Neural crest cell (in vitro differentiated cells): ENCODE measurements around the gene PRAC1. TPM values are rescaled to one million over a fixed set of nuclear protein-coding genes. Genes with fewer than 3 reads are reported as not detected.
A peak's percentile ranks its signal among the peaks of the same experiment; 100 is the strongest.

Experiments used
- DNase-seq: peaks from one replicate; pipeline ENCODE4 v3.0.0; 2021; ENCODE audit warnings: low read depth, mixed read lengths, low spot score
- H3K27ac Mint-ChIP-seq: one replicate; pipeline ENCODE4 v1.8.0; 2021; ENCODE audit warnings: mild to moderate bottlenecking, mixed read lengths; ENCODE audit not compliant: unreplicated experiment
- H3K27me3 Mint-ChIP-seq: 2 replicates; pipeline ENCODE4 v1.8.0; 2021; ENCODE audit warnings: low read depth, mild to moderate bottlenecking, mixed read lengths
- H3K36me3 Mint-ChIP-seq: 2 replicates; pipeline ENCODE4 v1.8.0; 2021; ENCODE audit warnings: low read depth, mild to moderate bottlenecking, mixed read lengths
- H3K4me1 Mint-ChIP-seq: 2 replicates; pipeline ENCODE4 v1.8.0; 2021; ENCODE audit warnings: mixed read lengths
- H3K4me3 Mint-ChIP-seq: one replicate; pipeline ENCODE4 v1.8.0; 2021; ENCODE audit warnings: mild to moderate bottlenecking, mixed read lengths
- H3K9me3 Mint-ChIP-seq: 2 replicates; pipeline ENCODE4 v1.8.0; 2021; ENCODE audit warnings: mixed read lengths
- total RNA-seq: library from RNA; stranded (reverse); gene quantifications from 2 replicates; pipeline ENCODE4 v1.2.1, GENCODE V29; 2021
- TF ChIP-seq, protein P1 (sequence below): fragments of 200-600 bp; sonication (generic); conservative IDR thresholded peaks from 2 replicates; pipeline ENCODE4 v1.5.0; 2021; ENCODE audit warnings: antibody characterized with exemption, mild to moderate bottlenecking

Gene PRAC1
- total RNA-seq, 1 donor from 2014 or later, result not detected

DNA sequence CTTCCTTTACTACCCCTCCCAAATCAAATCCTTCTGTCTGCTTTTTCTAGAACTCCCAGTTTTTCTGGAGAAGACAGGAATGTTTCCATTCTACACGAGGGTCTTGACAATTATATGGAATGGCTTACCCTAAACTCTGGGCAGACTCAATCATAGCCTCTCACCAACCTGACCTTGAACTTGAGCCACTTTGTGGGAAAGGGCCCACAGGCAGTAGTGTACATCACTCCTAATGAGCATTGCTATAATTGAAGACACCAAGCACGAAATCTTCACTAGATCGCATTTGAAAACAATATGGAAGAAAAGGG, 7.9 kb upstream of the PRAC1 start:
- TF ChIP-seq, protein P1, sequence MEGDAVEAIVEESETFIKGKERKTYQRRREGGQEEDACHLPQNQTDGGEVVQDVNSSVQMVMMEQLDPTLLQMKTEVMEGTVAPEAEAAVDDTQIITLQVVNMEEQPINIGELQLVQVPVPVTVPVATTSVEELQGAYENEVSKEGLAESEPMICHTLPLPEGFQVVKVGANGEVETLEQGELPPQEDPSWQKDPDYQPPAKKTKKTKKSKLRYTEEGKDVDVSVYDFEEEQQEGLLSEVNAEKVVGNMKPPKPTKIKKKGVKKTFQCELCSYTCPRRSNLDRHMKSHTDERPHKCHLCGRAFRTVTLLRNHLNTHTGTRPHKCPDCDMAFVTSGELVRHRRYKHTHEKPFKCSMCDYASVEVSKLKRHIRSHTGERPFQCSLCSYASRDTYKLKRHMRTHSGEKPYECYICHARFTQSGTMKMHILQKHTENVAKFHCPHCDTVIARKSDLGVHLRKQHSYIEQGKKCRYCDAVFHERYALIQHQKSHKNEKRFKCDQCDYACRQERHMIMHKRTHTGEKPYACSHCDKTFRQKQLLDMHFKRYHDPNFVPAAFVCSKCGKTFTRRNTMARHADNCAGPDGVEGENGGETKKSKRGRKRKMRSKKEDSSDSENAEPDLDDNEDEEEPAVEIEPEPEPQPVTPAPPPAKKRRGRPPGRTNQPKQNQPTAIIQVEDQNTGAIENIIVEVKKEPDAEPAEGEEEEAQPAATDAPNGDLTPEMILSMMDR, result no peak
- Mint-ChIP-seq H3K36me3 (no peaks in the 10 kb centered on the region), H3K9me3 (no peaks in the 10 kb centered on the region), H3K4me1 (peaks cover 9% of the 10 kb centered on the region), H3K27ac (no peak overlapping the region), H3K4me3 (no peak overlapping the region), H3K27me3 (peaks cover 99% of the 10 kb centered on the region)
- no peak for DNase-seq

DNA sequence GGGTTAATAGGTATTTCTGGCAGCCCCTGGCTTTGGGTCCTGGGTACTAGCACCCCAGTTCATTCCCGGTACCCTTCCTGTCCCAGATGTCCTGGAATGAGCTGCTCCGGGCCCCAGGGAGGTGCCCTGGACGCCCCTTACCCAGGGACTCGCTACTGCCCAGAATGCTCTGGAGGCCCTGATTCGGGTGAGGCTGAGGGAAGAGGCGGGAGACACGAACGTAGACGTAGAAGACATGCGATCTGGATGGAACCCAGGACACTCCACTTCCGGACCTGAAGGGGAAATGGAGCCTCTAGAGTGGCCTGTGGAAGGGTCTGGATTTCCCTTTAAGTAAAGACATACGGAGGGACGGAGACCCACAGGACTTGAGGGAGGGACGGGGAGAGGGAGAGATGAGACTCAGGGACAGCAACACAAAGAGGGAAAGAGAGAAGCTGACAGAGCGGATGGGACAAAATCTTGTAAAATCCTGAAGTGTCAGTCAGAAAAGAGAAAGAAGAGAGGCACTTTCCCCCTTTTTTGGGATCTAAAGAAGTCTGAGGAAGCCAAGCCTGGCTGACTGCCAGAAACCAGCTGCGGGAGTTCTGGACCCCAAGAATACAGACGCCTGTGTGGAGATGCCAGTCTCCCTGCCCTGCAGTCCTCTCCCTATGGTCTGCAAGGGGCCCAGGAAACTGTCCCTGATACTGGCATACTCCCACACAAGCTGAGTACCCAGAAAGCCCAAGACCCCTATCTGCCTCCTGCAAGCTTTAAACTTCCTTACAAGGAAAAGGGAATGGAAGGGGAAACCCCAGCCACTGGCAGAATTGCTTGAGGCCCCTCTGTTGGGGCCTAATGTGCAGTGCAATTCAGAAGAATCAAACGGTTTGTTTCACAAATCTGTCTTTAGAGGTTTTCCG, 7.3 kb upstream of the PRAC1 start:
- peaks cover 9% of the 10 kb centered on the region for H3K4me1 Mint-ChIP-seq
- no peak overlapping the region for H3K27ac Mint-ChIP-seq
- H3K4me3 Mint-ChIP-seq, result no peak overlapping the region
- no peaks in the 10 kb centered on the region for H3K9me3 Mint-ChIP-seq
- H3K36me3 Mint-ChIP-seq, result no peaks in the 10 kb centered on the region
- TF ChIP-seq, protein P1, result no peak
- H3K27me3 Mint-ChIP-seq, result peaks cover 99% of the 10 kb centered on the region
- DNase-seq, result no peak

DNA sequence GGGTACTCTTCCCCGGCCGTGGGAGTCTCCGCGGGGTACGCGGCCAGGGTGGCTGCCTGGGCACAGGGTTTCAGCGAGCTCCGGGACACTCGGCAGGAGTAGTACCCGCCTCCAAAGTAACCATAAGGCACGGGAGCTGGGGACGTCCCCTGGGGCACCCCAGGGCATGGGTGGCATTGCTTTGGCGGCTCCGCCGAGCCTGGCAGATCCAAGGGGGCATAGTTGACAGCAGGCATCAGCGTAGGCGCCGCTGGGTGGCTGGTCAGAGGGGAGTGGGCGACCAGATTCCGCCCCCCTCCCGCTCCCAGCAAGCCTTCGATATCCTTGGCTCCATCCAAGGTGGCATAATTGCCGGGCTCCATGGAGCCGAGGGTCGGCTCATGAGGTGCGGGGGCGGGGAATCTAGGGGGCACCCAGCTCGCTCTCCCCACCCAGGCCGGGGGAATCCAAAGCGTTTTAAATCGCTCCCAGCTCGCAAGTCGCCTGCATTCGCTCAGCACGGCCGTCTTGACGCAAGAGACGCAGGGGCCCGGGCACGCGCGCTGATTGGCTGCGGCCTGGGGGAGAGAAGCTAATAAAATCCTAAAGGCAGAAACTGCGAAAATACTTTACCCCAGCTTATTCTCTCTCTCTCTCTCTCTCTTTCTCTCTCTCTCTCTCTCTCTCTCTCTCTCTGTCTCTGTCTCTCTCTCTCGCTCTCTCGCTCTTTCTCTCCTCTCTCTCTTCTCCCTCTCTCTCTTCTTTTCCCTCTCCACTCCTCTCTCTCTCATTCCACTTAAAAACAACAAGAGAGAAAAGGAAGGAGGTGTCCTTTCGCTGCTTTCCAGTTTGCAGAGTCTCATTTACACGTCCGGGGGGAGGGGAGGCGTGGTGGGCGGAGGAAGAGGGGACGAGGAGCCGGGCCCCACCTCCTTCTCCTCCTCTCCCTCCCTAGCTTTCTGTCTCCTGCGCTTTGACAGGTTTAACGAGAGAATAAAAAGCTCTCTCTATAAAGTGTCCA, 6.2 kb upstream of the PRAC1 start, which contains the start of gene HOXB13:
Gene HOXB13, minus strand, starts transcription at position 519 of the 1,000 bp plus-strand sequence. Its CDS starts 157 bp downstream, at position 362.
- no peaks in the 10 kb centered on the region for H3K9me3 Mint-ChIP-seq
- TF ChIP-seq, protein P1, result no peak
- H3K27ac Mint-ChIP-seq, result no peak within 1 kb of the TSS
- H3K4me3 Mint-ChIP-seq, result peak within 1 kb of the TSS; percentile 59
- H3K27me3 Mint-ChIP-seq, result peaks cover 99% of the 10 kb centered on the region
- no peak for DNase-seq
- H3K4me1 Mint-ChIP-seq, result peaks cover 13% of the 10 kb centered on the region
- H3K36me3 Mint-ChIP-seq, result no peaks in the 10 kb centered on the region

DNA sequence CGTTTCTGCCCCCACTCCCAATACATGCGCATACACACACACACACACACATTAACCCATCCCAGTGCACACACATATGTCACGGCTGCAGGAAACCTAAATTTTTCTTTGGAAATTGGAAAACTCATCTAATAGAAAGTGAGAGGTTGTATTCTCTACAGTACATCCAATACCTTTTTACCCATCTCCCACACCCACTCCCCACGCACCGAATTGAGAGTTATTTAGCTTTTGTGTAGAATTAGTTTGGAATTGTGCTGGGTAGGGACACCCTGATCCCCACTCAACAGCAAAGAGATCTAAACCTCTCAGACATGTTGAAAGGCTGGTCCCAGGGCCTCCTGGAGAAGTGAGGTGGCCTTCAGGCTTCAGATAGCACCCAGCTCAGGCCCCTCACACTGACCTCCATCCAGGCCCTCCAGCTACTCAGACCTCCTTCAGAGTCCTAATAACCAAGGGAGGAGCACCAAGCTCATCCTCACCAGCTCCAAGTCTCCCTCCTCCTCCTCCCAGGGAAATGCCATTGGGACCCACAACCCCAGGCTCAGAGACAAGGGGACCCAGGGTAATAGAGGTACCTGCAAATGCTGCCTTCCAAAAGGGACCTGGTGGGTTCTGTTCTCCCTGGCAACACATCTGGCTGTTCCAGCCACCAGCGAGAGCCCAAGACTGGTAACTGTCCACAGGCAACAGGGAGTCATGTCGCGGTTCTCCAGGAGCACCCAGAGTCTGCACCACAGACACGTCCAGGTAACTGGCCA, 5.3 kb upstream of the PRAC1 start:
- H3K4me1 Mint-ChIP-seq, result peaks cover 11% of the 10 kb centered on the region
- no peaks in the 10 kb centered on the region for H3K36me3 Mint-ChIP-seq
- no peak overlapping the region for H3K27ac Mint-ChIP-seq
- DNase-seq, result no peak
- H3K27me3 Mint-ChIP-seq, result peaks cover 100% of the 10 kb centered on the region
- no peaks in the 10 kb centered on the region for H3K9me3 Mint-ChIP-seq
- TF ChIP-seq, protein P1, result no peak
- H3K4me3 Mint-ChIP-seq, result peak overlapping the region; percentile 7

DNA sequence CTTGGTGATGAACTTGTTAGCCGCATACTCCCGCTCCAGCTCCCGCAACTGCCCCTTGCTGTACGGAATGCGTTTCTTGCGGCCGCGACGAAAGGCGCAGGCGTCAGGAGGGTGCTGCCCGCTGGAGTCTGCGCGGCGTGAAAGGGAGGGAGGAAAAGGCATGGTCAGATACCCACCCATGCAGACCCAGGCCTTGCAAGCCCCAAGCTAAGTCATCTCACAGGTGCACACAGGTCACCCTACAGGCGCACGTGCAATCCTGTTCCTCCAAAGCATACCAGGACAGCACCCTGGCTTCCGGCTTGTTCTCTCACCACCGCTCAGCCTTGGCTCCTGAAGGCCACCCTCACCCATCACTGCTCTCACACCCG, 4.6 kb upstream of the PRAC1 start:
- no peak overlapping the region for H3K27ac Mint-ChIP-seq
- TF ChIP-seq, protein P1, result no peak
- peaks cover 100% of the 10 kb centered on the region for H3K27me3 Mint-ChIP-seq
- peak overlapping the region; percentile 7 for H3K4me3 Mint-ChIP-seq
- H3K4me1 Mint-ChIP-seq, result peaks cover 11% of the 10 kb centered on the region
- no peak for DNase-seq
- H3K36me3 Mint-ChIP-seq, result no peaks in the 10 kb centered on the region
- no peaks in the 10 kb centered on the region for H3K9me3 Mint-ChIP-seq
